HG03520 (cell line): ENCODE measurements around the gene KLHL29.

Source experiments
- ATAC-seq: cut with Tn5 transposase; IDR thresholded peaks from one replicate; pipeline ENCODE4 v1.9.1; 2021; ENCODE audit warnings: mild to moderate bottlenecking, moderate library complexity; ENCODE audit not compliant: unreplicated experiment

The KLHL29 gene

GRCh38 chr2:23468474-23469141, 83.6 kb downstream of the KLHL29 start:
- no peak for ATAC-seq

GRCh38 chr2:23469142-23469540, 84.2 kb downstream of the KLHL29 start:
- no peak for ATAC-seq

DNA sequence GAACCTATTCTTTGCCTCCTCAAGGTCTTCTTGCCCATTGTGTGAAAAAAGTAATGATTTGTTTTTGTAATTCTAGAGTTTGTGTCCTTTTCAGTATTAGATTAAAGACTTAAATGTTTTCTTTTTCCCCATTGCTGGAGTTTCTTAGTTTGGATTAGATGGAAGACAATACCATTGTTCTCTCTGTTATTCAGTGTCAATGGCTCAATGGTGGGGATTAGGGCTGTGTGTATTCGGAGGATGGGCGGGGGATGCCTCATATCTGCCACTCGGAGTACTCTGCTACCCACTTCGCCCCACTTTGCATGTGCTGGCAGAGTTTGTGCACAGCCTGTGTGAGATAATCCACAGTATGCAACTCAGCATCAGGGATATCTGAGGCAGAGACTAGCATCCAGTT, 90.1 kb downstream of the KLHL29 start:
- ATAC-seq = no peak

- ATAC-seq = no peak
Observed at GRCh38 chr2:23475473-23475872, 90.5 kb downstream of the KLHL29 start.

DNA sequence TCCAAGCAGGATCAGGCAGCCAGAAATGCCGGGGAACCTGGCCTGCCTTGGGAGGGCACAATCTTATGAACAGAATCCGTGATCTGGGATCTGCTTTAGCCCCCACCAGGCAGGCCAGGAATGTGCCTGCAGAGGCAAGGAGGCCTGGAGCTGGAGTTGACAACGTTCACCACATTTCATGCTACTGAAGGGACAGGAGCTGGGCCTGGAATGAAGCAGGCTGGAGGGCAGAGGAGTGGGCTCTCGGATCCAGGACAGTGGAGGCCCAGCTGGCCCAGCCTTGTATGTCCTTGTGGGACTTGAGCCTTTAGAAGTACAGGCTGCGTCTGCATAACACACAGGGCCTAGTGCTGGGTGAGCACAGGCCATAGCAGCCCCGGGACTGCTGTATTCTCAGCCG, 91.8 kb downstream of the KLHL29 start:
- no peak for ATAC-seq

GRCh38 chr2:23477392-23477791, 92.4 kb downstream of the KLHL29 start:
- no peak for ATAC-seq

DNA sequence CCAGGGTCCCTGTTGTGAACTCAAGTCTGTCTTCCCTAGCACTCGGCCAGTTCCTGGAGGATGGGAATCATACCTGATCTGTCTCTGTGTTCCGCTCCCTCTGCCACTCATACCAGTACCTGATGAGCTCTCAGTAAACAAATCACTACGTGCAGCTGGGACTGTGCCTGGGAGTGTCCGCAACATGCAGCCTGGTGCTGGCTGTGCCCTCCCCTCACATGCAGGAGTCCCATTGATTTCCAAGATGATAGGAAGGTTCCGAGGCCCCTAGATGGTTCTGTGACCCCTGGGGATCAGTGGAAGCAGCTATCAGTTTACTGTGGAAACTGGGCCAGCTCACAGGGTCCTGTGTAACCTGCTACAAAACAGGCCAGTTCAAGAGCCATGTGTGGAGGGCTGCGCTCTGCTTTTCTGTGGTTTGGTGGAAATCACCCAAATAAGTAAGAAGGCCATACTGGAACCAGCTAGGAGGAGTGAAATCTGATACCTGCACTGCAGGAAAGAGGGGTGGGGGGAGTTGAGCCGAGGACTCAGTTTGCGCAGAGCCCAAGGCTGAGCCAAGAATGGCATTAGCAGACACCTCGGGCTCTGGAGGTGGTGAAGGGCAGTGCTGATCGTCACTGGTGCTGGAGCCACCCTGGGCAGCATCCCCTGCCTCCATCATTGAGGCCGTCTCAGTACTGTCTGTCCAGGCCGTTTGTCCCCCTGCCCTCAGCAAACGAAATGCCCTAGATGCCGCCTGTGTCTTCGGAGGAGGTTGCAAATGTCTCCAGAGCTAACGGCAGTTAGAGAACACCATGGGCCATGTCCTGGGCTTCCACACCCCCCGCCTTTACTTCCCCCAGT, 93.3 kb downstream of the KLHL29 start:
- no peak for ATAC-seq

DNA sequence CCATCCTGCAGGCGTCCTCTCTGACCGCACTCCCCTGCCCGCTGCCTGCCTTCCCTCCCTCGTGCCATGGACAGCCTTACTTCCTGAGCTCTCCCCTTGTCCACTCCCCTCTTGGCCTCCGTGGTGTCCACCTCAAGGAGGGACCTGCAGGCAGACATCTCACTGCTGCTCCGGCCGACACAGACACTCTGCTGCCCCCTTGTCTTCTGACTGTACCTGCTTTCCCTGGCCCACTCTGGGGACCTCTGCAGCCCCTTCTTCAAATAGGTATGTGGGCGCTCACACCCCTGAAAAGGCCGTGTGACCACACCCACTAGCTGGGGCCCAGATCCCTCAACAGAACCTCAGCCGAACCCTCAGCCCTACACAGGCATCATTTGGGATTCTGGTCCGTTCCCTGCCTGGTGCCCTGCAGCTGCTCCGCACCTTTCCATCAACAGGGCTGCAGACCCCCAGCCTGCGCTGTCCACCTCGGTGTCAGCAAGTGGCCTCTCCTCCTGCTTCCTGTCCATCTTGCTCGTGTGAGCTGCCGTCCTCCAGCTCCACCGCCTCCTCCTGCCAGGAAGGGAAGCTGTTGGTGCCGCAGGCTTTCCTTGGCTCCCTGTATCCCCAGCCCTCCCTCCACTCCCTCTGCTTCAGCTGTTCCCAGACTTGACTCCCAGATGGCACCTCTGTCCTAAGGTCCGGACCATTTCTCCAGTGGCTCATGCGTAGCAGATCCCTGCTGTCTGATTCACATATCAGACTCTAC, 94.1 kb downstream of the KLHL29 start:
- ATAC-seq = no peak

- no peak for ATAC-seq
Observed at GRCh38 chr2:23480957-23481797, 96.2 kb downstream of the KLHL29 start.

GRCh38 chr2:23482188-23482587, 97.2 kb downstream of the KLHL29 start:
- ATAC-seq = no peak

DNA sequence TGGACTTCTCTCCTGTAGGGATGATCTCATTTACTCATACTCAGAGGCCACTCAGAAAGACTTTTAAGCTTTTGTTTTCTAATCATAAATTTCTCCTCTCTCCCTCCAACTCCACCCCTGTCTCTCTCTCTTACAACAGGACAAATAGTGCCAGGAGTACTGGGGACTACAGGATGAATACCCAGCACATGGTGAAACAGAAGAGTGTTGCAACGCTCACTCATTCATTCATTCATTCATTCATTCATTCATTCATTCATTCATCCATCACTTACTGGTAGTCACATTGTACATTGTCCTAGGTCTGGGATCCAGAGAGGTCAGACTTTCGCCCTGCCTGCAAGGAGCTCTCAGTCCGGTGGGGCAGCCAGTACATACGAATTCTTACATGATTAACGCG, 97.6 kb downstream of the KLHL29 start:
- ATAC-seq = no peak

DNA sequence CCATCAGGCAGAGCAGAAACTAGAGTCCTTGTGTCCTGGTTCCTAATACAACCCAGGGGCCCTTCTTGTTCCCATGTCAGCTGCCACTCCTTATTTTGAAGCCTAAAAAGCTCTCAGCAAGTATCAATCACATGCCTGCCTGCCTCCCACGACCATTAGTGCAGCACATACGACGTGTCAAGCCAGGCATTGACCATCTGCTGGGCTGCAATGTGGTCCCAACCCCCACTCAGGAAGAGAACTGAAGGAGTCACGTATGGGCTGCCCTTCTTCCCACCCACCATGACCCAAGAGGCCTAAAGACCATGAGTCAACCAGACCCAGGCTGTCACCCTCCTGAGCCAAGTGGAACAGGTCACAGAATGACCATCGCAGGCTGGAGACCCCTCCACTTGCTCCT, 98.8 kb downstream of the KLHL29 start:
- ATAC-seq = no peak

GRCh38 chr2:23484275-23484674, 99.3 kb downstream of the KLHL29 start:
- no peak for ATAC-seq

DNA sequence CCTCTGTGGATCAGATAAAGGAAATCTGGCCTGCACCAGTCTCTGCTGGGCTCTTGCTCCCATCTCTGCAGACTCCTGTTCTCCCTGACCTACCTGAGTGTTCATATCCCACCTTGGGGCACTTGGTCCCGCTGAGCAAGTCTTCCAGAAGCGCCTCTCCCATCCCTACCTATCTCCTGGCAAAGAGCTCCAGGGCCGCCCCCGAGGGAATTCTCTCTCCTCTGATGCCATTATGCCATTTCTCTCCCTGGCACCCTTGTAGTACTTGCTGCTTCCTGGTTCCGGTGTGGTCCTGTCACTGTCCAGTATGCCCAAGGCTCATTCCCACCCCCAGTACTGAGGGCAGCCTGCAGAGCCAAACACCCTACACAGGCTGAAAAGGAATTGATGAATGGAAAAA, 99.8 kb downstream of the KLHL29 start:
- ATAC-seq = no peak

DNA sequence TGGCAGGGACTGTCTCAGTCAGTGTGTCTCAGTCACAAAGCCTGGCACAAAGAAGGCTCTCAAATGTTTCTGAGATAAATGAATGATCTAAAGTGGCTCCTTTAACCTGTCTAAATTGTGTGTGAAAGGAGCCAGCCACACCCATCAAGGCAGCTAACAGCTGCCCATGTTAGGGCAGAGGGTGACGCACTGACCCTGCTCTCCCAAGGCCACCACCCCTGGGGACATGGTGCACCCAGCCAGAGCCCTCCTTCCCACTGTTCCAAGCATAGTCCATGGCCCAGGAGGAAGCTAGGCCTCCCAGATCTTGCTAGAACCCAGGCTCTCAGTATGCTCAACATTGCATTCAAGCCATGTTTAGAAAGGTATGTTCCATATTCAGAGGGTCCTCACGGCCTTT, 100.3 kb downstream of the KLHL29 start:
- ATAC-seq = no peak

DNA sequence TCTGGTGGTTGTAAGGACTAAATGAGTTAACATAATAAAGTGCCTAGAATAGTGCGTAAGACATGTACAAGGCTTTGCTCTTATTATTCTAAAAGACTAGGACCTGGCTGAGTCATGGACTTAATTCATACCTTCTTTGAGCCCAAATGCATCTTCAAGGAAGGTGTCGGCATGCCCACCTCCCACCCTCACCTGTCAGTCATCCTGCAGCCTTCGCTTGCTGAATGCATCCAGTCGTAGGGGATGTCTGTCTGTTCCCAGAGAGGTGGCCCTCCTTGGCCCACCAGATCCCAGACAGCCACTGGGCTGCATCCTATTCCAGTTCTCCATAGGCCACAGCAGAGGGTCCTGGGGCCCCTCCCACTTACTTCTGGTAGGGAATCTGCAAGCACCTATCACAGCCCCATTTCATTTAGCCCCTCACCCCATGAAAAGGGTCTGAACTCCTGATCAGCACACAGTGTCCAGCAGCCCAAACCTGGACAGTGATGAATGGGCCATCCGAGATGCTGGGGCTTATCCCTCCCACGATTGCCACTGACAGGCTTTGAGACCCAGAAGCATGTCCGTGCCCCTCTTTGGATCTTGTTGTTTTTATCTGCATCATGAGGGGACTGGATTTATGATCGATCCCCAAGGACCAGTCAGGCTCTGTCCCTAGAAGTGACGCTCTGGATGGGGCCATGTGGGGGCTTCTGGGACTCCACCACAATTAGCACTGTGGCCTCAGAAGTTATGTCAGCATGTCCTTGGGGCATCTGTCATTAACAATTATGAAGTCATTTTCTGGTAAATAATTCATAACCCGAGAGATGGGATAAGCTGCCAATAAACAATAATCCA, 101.1 kb downstream of the KLHL29 start:
- no peak for ATAC-seq

DNA sequence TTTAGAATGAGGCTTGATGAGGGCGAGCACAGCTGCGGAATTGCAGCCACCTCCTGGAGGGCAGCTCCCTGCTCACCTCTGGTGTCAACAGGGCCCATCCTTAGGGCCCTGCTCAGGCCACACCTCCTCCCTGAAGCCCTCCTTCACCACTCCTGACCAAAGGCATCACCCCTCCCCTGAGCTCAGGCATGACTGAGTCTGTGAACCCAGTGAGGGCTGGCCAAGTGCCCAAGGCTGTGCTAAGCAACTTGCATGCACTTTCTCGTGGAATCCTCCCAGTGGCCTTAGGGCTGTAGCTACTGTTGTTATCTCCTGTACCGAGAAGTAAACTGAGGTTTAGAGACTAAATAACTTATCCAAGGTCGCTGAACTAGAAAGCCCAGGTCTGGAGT, 101.7 kb downstream of the KLHL29 start:
- ATAC-seq = no peak

DNA sequence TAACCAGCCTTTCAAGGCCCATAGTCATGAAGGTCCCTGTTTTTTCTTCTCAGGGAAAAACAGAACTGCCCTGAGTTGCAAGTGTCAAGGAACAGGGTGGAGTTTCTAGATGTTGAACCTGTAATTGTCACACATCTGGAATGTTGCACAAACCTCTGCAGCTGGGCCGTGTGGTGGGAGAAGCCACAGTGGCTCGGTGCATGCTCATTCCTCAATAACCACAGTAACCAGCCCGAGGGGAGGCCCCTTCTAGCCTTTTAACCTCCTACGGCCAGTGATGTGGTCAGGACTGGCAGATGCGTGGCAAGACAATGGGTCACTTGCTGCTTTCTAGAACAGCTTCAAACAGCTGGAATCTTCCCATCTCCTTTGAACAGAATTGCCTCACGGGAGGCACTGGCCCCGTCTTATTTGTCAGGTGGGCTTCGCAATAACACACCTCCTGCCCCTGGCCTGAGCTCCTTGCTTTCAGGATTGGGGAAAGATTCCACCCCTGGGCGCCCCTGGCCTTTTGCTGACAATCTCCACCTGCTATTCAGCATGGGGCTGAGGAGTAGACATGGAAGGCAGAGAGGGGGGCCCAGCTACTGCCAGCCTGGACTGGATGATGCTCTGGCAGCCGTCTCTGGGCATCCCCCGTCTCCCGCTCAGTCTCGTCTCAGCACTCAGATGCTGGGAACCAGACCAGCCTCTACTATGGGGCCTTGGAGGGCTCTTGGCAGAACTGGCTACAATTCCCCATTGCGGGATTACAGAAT, 102.9 kb downstream of the KLHL29 start:
- peak; percentile 39 for ATAC-seq

- ATAC-seq = no peak
Observed at GRCh38 chr2:23488584-23488983, 103.6 kb downstream of the KLHL29 start.
